GM18907 (cell line): ENCODE results near the gene CACNA1D.

Experiments used
- ATAC-seq: cut with Tn5 transposase; IDR thresholded peaks from one replicate; pipeline ENCODE4 v1.9.1; 2021; ENCODE audit warnings: mild to moderate bottlenecking, moderate library complexity; ENCODE audit not compliant: unreplicated experiment

Gene CACNA1D

GRCh38 chr3:53818221-53819162 lies 324.1 kb downstream of the CACNA1D start:
- no peak for ATAC-seq

- no peak for ATAC-seq
These were observed 324.9 kb downstream of the CACNA1D start for GRCh38 chr3:53819163-53819868.

GRCh38 chr3:53820084-53820483 lies 325.7 kb downstream of the CACNA1D start:
- ATAC-seq: no peak

- ATAC-seq: no peak
These were observed 326.6 kb downstream of the CACNA1D start for GRCh38 chr3:53820756-53821580.

- ATAC-seq: no peak
These were observed 327.3 kb downstream of the CACNA1D start for GRCh38 chr3:53821631-53822121.

GRCh38 chr3:53822331-53822741 lies 327.9 kb downstream of the CACNA1D start:
- no peak for ATAC-seq

- no peak for ATAC-seq
These were observed 328.9 kb downstream of the CACNA1D start for GRCh38 chr3:53823026-53823955.

GRCh38 chr3:53823956-53824657 lies 329.7 kb downstream of the CACNA1D start:
- ATAC-seq: no peak

- no peak for ATAC-seq
These were observed 330.4 kb downstream of the CACNA1D start for GRCh38 chr3:53824795-53825194.

GRCh38 chr3:53826048-53826447 lies 331.6 kb downstream of the CACNA1D start:
- ATAC-seq: no peak

- ATAC-seq: no peak
These were observed 334.2 kb downstream of the CACNA1D start for GRCh38 chr3:53828581-53828980.

GRCh38 chr3:53829605-53830004 lies 335.2 kb downstream of the CACNA1D start:
- no peak for ATAC-seq

GRCh38 chr3:53830944-53831343 lies 336.5 kb downstream of the CACNA1D start:
- no peak for ATAC-seq

GRCh38 chr3:53833053-53833645 lies 338.7 kb downstream of the CACNA1D start:
- no peak for ATAC-seq

- no peak for ATAC-seq
These were observed 339.3 kb downstream of the CACNA1D start for GRCh38 chr3:53833700-53834099.

- no peak for ATAC-seq
These were observed 340.2 kb downstream of the CACNA1D start for GRCh38 chr3:53834429-53835095.

- ATAC-seq: no peak
These were observed 340.8 kb downstream of the CACNA1D start for GRCh38 chr3:53835257-53835656.
